Measurements from ENCODE around the gene DUSP2.
"Not testable (repeated sequence)": the region's sequence is repeated elsewhere in the genome, so short reads cannot be mapped to it uniquely, and the experiment has no call there.

The DUSP2 gene

DNA sequence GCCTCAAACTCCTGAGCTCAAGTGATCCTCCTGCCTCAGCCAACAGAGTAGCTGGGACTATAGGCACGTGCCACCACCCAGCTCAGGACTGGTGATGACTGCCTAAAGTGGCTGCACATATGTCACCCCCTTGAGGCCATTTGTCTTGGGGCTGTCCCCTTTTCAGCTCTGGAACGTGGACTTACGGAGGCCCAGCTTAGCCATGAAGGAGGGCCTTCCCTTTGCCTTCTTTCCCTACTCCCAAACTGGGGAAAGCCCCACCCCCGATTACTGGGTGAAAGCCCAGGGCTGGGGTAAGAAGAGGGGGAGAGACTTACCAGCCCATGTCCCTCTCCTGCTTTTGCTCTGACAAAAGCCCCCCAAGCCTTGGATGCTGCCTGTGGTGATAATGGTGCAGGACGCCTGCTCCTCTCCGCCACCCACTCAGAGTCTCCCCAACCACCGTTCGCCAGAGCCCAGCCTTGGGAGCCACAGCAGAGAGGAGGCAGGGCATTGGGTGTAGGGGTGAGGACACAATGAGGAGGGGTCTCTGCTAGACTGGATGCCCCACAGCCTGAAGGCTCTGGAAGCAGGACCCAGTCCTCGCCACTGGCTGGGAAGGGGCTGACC lies 2.5 kb upstream of the DUSP2 start:
- DNase-seq (ENCODE audit: low read depth in 3 of 3, low spot score in 1 of 3): no peak

DNA sequence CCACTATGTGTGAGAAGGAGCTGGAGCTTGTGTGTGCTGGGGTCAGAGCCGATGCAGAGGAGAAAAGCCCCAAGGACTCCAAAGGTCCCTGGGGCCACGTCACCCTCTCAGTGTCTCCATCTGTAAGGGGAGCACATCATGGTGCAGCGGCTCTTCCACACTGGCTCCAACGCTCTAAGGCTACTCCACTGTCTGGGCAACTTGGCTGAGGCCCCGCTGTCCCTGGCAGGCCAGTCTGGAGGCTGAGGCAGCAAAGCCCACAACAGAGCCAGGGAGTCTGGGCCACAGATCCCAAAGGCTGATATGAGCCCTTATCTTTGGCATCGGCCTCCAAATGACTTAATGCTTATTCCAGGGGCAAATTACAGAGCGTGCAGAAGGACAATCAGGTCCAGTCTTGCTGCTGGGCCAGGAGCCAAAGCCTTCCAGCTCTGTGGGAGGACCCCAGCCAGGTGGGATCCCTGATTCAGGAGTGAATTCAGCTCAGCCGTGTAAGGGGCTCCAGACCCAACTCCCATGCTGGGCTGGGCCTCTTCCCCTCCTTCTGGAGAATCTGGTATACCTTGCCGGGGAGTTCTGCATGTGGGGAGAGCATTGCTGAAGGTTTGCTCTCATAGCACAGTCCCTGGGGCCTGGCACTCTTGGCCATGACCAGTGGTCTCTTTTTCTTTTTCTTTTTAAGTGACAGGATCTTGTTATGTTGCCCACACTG lies 1.8 kb upstream of the DUSP2 start:
- DNase-seq (ENCODE audit: low read depth in 3 of 3, low spot score in 1 of 3): no peak

DNA sequence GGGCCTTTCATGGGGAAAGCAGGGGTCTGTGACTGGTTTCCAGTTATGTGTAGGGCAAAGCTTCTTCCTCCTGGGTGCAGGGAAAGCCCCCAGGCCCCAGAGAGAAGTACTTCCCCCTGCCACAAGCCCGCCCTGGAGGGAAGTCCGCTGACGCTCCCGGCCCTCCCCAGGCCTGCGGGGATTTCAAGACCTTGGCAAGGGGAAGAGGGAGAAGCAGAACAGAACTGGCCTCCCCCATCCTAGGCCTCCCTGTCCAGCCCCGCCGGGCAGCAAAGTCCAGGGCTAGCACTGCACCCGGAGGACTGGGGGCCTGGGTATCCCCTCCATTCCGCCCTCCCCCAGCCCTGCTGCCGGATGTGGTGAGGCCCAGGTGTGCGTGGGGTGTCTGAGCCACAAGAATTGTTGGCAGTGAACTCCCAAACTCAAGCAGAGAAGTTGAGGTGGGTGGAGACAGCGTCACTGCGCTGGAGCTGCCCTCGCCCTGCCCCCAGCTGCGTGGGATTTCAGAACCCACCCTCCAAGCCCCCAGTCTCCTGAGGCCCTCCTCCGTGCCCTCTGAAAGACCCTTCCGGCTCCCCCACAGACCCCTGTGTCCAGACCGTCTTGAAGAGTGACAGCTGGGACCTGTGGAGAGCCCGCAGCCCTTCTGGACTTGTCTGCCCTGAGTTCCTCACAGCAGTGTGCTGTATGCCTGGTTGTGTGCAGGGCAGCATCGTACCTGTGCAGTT lies 1.1 kb upstream of the DUSP2 start:
- DNase-seq (ENCODE audit: low read depth in 3 of 3, low spot score in 1 of 3): peak; percentile 77 to 80 (median 79)

DNA sequence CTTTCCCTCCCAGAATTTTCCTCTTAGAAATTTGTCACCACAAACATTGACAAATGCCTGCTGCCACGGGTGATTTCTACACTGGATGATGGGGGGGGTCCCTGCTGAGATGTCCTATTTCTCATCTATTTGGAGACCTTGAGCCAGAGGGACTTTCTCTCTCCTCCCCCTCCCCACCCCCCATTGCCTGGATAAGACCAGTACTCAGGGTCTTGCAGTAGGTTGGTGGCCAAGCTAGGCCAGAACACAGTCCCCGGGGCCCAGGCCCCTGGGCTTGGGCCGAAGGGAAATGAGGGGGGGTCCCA lies 560 bp upstream of the DUSP2 start:
- DNase-seq (ENCODE audit: low read depth in 3 of 3, low spot score in 1 of 3): no peak

DNA sequence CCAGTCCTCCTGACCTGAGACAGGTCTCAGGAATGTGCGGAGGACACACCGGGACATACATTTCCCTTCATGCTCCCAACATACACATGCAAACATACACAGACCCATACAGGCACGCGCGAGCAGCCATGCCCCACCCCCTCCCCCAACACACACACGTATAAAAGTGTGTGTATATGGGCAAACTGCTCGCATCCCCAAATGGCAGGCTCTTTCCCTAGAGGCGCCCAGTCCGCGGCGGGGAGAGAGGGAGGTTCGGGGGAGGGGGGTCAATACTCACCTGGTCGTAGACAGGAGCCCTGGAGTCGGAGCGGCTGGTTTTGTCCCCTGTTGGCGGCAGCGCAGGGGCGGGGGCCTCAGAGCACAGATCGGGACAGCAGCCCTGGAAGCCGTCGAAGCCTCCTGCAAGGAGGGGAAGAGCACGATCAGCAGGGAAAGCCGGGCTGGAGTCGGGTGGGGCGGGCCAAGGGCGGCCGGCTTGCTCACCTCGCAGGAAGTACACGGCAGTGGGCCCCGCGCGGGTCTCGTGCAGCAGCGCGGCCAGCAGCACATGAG lies 682 bp downstream of the DUSP2 start:
- peak in 1 of 3 donors; percentile 44 for DNase-seq (ENCODE audit: low read depth in 3 of 3, low spot score in 1 of 3)

DNA sequence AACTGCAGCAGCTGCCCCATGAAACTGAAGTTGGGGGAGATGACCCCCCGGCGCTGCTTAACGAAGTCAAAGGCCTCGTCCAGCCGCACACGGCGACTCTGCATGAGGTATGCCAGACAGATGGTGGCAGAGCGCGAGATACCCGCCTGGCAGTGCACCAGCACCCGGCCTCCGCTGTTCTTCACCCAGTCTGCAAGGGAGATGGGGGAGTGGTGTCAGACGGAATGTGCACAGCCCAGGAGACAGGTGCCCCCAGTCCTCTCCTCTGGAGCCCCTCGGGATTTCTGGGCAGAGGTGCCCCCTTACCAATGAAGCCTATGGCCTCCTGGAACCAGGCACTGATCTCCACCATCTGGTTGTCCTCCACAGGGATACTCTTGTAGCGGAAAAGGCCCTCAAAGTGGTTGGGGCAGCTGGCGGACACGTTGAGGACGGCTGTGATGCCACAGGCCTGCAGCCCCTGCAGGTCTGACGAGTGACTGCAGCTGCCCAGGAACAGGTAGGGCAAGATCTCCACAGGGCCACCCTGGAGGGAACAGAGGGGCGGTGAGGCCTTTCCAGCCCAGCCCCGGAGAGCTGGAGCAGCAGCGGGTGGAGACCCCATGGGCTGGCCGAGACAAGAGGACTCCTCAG lies 1.3 kb downstream of the DUSP2 start:
- no peak for DNase-seq (ENCODE audit: low read depth in 3 of 3, low spot score in 1 of 3)

DNA sequence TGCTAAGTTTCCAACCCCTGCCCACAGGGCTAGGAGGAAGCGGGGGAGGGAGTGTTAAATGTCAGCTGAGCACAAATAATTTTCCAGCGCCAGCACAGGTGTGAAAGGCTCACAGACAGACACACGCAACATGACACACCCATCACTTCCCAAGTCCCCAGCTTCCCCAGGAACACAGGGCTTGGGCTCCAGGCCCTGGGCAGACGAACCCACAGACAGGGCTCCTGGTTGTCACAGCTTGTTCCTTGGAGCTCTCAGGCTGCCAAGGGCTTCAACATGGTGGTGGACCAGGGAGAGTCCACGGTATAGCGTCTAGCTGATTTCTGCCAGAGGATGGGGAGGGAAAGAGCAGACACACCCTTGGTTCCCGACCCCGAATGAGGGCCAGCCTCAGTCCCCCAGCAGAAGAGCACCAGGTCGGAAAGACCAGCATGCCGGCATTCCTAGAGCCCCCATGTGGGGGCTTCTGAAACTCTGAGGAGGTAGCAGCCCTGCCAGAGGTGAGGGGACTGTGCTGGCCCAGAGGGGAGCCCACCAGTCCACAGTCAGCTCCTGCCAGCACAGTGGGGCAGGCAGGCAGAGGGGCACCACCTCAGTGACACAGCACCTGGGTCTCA lies 1.9 kb downstream of the DUSP2 start:
- no peak for DNase-seq (ENCODE audit: low read depth in 3 of 3, low spot score in 1 of 3)

DNA sequence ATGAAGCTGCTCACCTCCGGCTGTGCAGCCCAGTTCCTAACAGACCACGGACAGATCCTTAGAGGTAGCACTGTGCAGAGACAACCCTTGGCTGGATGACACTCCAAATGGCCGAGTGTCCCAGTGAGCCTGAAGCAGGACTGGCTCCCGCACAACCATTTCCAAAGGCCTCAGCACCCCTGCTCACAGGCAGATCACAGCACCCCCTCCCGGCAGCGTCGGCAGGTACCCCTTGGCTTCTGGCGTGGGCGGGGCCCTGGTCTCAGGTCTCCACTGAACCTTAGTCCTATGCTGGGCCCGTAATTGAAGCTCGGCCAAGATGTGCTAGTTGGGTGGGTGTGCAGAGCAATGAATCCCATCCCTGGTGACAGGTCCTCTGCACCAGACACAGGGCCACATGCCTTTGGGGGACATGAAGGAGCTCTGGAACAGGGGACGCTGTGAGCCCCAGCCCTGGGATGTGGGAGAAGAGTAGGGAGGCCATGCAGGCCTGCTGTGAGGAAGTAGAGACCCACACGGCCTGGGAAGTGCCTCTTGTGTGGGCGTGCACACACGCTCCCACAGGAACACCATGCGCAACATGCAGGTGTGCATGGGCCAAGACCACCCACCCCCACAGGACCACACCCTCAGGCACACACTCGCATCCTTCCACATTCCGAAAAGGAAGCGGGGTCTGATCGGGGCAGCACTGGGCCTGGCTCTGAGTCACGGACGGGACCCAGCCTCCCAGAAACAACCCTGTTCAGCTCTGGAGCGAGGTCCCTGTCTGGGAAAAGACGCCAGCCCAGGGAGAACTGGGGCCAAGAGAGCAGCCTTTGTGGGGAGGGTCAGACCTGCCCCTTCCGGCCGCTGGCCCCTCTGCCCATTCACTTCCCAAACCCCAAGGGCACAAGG lies 2.8 kb downstream of the DUSP2 start:
- peak in 2 of 3 donors; percentile 57 to 63 for DNase-seq (ENCODE audit: low read depth in 3 of 3, low spot score in 1 of 3)

DNA sequence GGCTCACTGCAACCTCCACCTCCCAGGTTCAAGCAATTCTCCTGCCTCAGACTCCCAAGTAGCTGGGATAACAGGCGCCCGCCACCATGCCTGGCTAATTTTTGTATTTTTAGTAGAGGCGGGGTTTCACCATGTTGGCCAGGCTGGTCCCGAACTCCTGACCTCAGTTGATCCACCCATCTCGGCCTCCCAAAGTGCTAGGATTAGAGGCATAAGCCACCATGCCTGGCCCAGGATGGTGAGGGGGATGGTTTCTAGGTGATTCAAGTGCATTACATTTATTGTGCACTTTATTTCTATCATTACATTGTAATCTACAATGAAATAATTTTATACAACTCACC lies 3.6 kb downstream of the DUSP2 start:
- DNase-seq (ENCODE audit: low read depth in 3 of 3, low spot score in 1 of 3): not testable (repeated sequence)

DNA sequence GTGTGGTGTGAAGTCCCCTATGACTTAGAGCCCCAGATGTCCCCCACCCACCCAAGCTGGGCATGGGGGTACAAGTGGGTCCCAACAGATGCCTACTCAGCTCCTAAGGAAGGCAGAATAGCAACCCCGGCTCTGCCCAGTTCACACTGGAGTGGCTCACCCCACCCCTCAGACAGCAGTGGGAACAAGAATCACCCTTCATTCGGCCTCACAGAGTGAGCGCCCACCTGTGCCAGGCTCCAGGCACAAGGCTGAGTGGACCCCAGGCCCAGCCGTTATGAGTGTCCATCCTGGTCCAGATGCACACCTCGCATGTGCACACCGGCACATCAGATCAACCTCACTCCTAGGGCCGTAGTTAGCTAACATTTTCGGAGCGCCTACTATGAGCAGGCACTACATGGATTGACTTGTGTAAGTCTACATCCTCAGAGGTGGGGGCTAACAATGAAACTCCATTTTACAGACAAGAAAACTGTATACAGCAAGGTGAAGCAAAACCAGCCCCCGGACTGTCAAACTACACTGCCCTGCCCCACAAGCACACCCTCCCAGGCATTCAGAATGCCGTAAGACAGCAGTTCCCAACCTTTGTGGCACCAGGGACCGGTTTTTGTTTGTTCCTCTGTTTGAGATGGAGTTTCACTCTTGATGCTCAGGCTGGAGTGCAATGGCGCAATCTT lies 4.2 kb downstream of the DUSP2 start:
- no peak for DNase-seq (ENCODE audit: low read depth in 3 of 3, low spot score in 1 of 3)

DNA sequence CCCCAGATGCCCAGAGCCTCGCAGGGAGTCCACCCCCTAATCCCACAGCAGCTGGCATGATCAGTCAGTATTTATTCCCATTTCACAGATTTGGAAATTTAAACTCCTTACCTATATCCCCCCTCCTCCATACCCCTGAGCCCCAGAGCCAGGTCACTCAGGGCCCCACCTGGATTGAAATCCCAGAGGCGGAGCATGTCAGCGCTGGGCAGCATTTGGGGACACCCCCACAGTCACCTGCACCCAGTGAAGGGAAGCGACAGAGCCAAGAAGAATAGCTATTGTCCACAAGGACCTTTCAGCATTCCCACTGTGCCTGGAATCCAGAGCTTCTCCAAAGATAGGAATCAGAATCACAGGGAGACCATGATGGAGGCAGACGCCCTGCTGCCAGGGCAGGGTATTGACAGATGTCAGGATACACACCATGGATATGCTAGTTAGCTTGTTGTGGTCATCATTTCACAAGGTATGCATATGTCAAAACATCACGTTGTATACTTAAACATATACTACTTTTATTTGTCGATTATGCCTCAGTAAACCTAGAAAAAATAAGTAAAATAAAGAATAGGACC lies 6.0 kb downstream of the DUSP2 start:
- no peak for DNase-seq (ENCODE audit: low read depth in 3 of 3, low spot score in 1 of 3)

DNA sequence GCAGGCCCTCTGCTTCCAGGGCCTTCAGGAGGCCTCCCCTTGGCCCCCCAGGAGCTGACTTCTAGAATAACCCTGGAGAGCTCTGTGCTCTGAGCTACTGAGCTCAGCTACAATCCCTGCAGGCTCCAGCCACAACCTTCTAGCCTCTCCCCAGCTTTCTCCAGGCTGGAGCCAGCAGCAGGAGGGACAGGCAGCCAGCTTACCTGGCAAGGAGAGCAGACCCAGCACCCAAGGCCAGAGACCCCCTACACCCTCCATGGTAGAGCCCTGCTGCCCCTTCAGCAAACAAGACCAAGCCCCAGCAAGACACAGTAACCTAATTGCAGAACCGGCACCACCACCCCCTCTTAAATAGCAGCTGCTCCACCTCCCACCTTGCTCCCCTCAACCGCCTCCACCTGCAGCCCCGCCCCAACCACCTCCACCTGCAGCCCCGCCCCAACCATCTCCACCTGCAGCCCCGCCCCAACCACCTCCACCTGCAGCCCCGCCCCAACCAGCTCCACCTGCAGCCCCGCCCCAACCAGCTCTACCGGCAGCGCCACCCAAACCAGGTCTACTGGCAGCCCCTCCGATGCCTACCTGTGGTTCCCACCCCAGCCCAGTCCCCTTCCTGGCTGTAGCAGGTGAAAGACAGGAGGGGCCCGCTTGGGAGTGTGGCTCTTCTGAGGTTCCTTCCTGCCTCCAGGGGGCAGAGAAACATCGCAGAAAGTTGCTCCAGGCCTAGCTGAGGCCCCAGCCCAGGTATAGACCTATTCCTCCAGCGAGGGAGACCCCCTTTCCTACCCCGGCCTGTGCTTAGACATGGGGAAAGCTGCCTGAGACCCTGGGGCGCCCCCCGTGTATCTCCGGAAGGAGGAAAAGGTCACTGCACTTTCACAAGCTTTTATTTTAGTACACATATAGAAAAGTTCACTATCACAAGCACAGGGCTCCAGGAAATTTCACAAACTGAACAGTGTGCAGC lies 6.8 kb downstream of the DUSP2 start, which contains the start of gene ASTL:
TSS of gene ASTL (minus strand) at position 324 of the 967 bp plus-strand sequence. CDS start at position 258, 66 bp downstream.
- peak in 1 of 3 donors; percentile 41 for DNase-seq (ENCODE audit: low read depth in 3 of 3, low spot score in 1 of 3)

DNA sequence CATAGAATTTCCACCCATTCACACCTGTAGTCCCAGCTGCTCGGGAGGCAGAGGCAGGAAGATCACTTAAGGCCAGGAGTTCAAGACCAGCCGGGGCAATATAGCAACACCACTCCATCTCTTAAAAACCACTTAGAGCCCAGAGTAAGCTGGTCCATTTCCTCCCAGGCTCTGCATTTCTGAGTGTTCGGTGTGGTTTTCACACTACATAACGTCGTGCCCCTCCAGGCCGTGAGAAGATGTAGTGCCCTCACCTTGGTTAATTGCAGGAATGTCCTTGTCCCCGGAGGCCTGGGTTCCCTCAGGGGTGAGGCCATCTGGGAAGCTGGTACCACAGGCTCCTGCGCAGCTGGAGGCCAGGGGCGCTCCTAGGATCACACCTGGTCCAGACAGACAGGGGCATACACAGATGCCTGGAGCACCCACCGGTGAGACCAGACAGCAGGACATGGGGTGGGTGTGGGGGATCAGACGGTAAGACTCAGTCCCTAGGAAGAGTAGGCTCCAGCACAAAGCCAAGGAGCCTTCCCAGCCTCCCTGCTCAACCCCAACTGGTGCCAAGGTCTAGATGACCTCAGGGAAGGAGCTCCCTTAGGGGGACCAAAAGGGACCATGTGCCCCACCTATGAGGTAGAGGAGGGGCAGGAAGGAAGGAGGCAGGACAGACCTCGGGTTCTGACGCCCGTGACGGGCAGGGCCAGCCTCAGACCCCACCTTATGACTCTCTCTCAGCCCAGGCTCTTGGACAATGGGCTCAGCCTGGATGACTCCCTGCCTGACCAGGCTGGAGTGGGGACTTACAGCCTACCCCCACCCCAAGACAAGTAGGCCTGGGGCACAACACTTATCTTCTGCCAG lies 7.7 kb downstream of the DUSP2 start:
- no peak for DNase-seq (ENCODE audit: low read depth in 3 of 3, low spot score in 1 of 3)

DNA sequence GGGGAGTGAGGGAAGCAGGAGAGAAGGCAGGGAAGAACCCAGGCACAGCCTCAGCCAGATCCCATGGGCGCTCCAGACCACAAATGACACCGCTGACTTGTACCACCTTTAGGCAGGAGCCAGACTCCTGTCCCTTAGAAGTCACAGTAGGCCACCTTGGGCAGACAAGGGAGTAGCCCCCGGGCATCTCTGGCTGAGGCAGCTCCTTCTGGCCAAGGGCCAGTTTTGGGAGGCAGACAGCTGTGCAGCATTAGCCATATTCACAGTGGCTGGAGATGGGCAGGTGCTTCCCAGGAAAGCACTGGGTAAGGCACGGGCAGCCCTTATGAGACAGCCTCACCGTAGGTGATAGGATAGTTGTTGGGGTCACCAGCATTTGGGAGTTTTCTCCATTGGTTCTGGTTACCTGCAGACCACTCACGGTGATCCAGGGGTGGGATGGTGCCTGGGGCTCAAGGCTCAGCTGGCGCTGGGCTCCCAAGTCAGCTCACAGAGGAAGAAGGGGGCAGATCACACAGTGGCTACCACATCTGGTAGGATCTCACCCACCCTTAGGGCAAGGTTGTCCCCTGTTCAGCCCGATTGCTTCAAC lies 9.0 kb downstream of the DUSP2 start:
- no peak for DNase-seq (ENCODE audit: low read depth in 3 of 3, low spot score in 1 of 3)

DNA sequence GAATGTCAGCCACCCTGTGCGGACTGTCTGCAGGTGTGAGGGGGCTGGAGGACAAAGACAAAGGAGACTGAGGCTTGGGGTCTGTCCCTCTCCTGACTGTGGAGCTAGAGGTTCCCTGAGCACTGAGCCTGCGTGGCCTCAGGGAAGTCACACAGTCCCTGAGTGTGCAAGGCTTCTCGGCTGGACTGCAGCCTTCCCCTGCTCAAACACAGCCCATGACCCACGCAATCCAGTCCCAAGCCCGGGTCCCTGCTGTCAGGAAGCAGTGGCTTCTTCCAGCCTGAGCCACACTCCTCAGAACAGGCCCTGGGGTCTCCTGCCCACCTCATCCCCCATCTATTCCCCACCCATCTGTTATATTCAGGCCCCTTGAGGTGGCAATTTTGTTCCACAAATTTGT lies 9.6 kb downstream of the DUSP2 start:
- DNase-seq (ENCODE audit: low read depth in 3 of 3, low spot score in 1 of 3): no peak

DNA sequence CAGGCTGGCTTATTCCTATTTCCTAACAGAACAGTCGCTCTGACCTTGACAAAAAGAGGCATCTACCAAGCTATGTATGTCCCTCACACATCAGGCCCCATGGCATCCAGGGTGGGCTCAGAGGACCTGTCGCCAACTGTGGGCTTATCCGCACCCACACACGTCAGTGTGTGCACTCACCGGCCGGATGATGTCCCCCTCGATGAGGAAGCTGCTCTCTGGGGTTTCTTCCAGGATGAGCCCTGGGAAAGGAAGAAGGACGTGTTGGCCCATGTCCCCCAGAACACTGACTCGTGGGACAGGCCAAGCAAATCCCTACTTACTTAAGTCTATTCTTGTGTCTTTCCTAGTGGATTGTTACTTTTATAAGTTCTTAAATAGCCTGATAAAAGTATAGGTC lies 10.1 kb downstream of the DUSP2 start:
- no peak for DNase-seq (ENCODE audit: low read depth in 3 of 3, low spot score in 1 of 3)

DNA sequence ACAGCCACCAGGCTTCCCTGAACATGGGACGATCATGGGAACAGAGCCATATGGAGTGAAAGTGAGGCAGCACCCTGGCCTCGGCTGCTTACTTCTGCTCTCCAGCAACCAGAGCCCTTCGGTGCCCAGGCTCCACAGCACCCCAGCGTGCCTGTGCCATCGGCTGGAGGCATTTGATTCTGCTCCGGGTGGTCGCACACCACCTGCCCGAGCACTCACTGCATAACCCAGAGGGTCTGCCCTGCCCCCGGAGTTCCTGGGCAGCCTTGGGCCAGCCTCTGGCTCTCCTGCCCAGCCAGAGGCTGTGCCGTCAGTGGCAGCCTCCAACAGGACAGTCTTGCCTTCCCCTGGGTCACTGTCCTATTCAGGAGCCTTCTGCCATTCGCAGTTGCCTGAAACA lies 10.8 kb downstream of the DUSP2 start:
- no peak for DNase-seq (ENCODE audit: low read depth in 3 of 3, low spot score in 1 of 3)
